Measurements from ENCODE around the gene CLEC10A.
A peak's percentile ranks its signal among the peaks of the same experiment; 100 is the strongest.
"Not testable (repeated sequence)": the region's sequence is repeated elsewhere in the genome, so short reads cannot be mapped to it uniquely, and the experiment has no call there.

The CLEC10A gene

DNA sequence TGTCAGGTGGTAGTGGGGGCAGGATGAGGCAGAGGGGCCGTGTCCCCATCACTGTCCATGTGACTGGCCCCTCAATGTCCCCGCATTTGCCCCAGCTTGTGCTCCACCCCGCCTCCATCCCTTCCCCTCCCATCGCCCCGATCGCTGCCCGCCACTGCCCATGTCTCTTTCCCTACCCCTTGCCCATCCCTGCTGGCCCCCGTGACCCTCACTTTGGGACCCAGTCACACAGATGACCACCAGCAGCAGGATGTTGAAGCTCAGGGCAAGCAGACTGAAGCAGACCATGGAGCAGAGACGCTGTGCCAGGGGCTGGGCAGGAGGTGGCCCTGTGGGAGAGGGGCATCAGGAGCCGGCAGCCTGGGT is 28.5 kb upstream of the CLEC10A start:
- no peak for DNase-seq (ENCODE audit: low read depth, low spot score)

DNA sequence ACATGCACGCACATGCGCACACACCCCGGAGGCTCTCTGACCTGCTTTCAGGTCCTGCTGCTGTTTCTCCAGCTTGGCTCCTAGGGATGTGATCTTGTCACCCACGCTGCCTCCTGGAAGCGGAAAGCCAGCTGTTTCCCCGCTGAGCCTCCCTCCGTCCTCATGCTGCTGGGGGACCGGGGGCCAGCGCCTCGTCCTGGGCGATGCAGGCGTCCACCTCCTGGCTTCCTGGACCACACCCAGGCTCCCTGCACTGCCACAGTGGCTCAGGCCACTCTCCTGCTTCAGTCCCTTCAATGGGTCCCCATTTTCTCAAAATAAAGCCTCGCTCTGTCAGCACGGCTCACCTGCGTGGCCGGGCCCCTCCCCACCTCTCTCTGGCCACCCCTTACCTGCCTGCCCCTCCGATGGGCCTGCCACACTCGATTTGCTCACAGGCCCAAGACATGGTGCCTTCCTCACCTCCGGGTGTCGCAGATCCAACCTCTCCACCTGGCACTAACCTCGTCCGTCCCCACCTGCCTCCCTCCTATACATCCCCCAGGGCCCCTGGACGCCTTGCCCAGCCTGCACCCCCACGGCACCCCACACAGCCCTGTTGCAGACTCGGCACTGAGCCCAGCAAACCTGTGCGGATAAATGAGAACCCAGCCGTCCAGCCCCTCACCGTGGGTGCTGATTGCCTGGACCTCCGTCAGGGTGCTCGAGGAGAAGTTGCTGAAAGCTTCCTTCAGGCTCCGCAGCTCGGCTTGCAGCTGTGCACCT is 27.9 kb upstream of the CLEC10A start:
- no peak for DNase-seq (ENCODE audit: low read depth, low spot score)

DNA sequence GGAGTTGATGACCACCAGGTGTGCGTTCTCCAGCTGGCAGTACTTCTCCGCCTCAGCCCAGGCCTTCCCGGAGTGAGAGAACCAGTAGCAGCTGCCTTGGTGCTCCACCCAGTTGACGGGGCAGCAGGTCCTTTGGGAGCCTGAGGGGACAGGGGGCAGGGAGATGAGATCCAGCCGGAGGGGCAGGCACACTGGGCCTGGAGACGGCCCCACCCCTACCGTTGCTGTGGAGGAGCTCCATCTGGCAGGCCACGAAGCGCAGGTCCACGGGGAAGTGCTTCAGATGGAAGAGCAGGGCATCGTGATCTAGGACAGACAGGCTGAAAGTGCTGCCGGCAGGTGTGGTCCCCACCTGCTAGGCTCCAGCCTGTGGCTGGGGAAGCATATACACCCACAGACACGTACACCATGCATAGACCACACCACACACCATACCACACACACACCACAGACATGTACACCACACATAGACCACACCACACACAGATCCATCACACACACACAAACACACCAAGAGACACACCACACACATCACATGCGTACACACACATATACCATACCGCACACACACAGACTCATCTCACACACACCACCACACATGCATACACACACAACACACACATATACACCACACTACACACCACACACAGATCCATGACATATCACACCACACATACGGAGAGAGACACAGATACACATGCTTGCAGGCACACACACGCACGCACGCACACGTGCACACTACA is 27.1 kb upstream of the CLEC10A start:
- no peak for DNase-seq (ENCODE audit: low read depth, low spot score)

DNA sequence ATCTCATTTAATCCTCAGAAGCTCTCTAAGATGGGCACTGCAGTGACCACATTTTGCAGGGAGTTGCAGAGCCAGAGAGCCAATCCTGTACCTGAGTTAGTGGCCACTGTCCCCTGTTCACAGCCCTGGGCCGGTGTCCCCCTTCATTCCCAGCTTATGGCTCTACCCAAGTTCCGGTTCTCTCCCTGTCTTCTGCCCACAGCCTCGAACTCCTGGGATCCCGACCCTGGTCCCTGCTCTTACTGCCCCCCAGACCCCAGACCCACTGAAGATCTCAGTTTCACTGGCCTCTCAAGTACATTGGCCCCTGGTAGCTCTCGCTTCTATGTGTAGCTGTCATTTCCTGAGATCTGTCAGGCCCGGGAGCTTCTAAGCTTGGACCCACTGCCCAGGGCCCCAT is 22.4 kb upstream of the CLEC10A start:
- DNase-seq (ENCODE audit: low read depth, low spot score), result no peak

DNA sequence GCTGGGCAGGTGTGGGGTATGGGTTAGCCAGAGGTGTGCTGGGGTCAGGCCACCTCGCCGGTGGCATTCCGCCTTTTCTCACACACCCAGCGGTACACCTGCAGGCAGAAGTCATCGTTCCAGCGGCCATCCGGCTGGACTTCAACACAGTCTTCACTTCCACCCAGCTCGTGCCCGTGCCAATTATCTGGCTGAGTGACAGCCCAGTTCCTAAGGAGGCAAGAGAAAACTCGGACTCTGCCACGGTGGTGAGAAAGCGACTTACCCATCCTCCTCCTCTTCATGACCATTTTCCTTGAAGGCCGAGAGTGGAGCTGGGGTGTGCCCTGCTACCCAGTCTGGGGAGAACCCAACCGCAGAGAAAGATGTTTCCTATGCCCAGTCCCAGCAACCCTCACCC is 21.5 kb upstream of the CLEC10A start:
- DNase-seq (ENCODE audit: low read depth, low spot score), result no peak

DNA sequence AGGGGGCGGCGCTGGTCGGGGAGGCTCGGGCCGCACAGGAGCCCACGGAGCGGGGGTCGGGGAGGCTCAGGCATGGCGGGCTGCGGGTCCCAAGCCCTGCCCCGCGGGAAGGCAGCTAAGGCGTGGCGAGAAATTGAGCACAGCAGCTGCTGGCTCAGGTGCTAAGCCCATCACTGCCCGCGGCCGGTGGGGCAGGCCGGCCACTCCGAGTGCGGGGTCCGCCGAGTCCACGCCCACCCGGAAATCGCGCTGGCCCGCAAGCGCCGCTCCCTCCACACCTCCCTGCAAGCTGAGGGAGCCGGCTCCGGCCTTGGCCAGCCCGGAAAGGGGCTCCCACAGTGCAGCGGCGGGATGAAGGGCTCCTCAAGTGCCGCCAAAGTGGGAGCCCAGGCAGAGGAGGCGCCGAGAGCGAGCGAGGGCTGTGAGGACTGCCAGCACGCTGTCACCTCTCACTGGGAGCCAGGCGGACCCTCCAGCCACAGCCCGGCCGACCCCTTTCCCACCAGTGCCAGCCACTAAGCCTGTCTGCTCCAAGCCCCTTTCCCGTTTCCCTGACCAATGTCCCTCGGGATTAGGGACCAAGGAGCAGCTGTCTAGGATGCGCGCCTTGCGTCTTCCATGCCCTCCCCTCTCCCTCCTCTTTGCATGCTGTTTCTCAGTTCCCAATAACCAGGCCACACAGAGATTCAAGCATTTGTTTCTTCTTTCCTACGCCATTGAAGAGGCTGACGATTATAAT is 20.8 kb upstream of the CLEC10A start:
- DNase-seq (ENCODE audit: low read depth, low spot score), result not testable (repeated sequence)

DNA sequence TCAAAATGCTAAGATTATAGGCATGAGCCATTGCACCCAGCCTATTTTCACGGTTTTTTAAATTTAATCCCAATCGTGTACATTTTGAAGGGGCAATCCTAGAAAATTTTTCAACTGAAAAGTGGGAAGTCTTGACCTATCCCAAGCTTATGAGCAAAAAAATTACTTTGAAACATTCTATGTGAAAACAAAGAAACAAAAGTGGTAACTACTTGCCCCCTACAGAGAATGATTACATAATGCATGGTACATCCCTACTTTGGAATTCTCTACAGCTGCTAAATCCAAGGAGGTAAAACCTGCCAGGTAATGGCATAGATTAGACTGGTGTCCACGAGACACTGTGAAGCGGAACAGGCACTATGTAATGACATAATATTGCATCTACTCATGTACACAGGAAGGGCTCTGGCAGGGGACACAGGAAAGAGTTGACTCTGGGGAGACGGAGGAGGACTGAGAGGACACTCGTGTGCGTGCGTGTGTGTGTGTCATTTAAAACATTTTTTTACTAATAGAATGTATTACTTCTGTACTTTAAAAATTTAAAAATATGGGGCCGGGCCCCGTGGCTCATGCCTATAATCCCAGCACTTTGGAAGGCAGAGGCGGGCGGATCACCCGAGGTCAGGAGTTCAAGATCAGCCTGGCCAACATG is 18.9 kb upstream of the CLEC10A start:
- no peak for DNase-seq (ENCODE audit: low read depth, low spot score)

DNA sequence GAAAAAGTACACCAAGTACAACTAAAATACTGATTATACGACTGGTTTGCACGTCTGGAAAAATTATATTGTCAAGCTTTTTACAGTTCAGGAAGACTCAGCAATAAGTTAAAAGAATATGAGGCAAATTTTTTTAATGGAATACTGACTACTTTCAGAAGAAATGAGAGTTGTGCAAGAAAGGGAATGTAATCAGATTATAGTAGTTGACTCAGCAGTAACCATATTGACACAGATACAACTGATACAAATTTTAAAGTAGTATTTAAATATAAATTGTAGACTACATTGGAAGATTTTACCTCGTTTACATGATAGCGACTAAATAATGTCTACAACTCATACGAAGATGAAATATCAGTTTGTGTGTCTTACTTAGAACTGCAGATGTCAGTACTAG is 17.9 kb upstream of the CLEC10A start:
- no peak for DNase-seq (ENCODE audit: low read depth, low spot score)

DNA sequence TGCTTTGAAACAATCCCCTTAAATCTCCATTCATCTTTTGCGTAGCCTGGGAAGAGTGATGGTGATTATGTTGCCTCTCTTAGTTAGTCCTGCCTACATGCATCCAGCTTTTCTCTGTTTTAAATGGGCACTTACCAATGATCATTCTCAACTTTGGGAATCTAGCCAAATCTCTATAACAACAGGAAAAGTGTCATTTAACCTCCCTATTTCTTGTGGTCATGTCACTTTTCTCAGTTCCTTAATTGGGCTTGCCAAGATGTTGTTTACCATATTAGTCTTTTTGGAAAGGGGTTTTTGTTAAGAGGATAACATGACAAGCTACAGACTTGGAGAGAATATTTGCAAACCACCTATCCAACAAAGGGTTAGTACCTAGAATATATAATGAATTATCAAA is 15.6 kb upstream of the CLEC10A start:
- DNase-seq (ENCODE audit: low read depth, low spot score), result no peak

DNA sequence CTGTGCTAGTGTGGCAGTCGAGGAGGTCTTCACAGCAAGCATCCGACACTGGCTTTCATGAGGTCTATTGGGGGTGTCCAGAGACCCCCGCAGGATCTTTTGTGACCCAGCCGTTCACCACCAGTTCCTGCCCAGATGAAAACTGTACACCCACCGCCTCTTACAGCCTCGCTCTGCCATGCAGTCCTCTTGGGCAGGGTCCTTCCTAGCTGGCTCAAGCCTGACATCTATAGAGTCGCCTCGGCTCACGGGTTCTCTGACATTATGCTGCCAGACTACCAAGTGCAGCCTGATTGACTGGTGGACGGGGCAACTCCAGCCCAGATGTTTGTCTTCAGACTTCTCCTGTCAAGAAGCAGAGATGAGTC is 14.6 kb upstream of the CLEC10A start:
- DNase-seq (ENCODE audit: low read depth, low spot score), result no peak

DNA sequence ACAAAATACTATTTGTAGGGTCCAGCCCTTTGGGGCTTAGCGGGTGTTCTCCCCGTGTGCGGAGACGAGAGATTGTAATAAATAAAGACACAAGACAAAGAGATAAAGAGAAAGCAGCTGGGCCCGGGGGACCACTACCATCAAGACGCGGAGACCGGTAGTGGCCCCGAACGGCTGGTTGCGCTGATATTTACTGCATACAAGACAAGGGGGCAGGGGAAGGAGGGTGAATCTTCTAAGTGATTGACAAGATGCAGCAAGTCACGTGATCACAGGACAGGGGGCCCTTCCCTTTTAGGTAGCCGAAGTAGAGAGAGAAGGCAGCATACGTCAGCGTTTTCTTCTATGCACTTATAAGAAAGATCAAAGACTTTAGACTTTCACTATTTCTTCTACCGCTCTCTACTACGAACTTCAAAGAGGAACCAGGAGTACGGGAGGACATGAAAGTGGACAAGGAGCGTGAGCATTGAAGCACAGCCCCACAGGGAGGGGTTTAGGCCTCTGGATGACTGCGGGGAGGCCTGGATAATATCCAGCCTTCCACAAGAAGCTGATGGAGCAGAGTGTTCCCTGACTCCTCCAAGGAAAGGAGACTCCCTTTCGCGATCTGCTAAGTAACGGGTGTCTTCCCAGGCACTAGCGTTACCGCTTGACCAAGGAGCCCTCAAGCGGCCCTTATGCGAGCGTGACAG is 11.4 kb upstream of the CLEC10A start:
- peak; percentile 29 for DNase-seq (ENCODE audit: low read depth, low spot score)

DNA sequence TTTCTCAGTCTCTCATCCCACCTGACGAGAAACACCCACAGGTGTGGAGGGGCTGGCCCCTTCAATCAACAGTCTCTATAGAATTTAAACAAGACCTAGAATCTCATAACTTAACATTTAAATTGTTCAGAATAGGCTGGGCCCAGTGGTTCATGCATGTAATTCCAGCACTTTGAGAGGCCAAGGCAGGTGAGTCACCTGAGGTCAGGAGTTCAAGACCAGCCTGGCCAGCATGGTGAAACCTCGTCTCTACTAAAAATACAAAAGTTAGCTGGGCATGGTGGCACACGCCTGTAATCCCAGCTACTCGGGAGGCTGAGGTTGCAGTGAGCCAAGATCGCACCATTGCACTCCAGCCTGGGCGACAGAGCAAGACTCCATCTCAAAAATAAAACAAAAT is 9.5 kb upstream of the CLEC10A start:
- not testable (repeated sequence) for DNase-seq (ENCODE audit: low read depth, low spot score)

DNA sequence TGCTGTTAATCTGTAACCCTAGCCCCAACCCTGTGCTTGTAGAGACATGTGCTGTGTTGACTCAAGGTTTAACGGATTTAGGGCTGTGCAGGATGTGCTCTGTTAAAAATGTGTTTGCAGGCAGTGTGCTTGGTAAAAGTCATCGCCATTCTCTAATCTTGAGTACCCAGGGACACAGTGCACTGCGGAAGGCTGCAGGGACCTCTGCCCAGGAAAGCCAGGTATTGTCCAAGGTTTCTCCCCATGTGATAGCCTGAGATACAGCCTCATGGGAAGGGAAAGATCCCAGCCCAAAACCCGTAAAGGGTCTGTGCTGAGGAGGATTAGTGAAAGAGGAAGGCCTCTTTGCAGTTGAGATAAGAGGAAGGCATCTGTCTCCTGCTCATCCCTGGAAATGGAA is 8.4 kb upstream of the CLEC10A start:
- DNase-seq (ENCODE audit: low read depth, low spot score), result not testable (repeated sequence)

DNA sequence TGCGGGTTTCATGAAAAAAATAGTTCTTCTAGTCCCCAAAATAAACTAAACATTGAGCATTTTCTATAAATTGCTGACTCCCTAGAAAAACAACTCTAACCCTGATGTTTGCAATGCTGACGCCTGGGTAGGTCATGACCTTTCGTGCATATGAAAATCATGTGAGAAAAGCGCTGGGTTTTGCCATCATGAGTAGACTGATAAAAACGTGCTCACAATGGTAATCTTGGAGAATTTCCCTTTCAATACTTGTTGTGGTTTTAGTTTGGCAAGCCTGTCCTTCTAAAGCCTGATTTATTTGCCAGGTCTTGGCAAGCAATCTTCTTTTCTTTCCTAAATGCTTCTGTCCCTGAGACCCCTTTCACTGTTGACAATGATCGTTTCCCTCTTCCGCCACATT is 4.0 kb upstream of the CLEC10A start:
- no peak for DNase-seq (ENCODE audit: low read depth, low spot score)

DNA sequence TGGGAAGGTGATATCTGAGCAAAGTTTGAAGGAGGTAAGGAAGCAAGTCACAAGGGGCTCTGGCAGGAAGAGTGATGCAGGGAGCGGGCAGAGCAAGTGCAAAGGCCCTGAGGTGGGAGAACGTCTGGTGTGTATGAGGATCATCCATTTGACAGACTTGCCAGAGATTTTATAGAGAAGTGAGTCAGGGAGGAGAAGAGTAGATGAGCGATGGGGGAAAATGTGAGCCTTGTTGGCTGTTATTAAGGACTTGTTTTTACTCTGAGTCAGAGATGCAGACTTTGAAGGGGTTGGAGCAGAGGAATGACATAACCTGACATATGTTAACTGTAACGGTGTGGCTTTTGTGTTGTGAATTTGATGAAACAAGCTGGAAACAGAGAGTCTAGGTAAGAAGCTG is 3.5 kb upstream of the CLEC10A start:
- no peak for DNase-seq (ENCODE audit: low read depth, low spot score)

DNA sequence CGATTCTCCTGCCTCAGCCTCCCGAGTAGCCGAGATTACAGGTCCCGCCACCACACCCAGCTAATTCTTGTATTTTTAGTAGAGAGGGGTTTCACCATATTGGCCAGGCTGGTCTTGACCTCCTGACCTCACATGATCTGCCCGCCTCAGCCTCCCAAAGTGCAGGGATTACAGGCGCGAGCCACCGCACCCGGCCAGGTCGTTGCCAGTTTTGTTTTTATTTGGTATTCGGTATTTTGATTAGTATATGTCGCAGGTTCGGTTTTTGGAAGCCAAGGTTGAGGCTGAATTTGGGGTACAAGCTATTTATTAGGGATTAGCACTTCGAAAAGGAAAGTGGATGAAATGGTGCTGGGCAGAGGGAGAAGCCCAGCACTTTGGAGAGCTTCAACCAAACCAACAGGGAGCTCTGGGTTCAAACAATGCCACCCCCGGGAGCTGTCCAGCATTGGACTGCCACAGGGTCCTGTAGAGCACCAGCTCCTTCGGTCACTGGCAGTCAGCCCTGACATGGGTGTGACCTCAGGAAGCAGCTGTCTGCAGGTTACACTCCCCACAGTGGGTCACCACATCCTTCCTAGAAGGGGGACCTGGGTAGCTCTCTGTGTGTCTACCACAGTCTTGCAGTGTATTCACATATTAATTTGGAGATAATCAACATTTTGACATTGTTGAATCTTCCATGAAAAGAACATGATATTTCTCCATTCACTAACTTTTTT is 1.5 kb upstream of the CLEC10A start:
- DNase-seq (ENCODE audit: low read depth, low spot score), result no peak

DNA sequence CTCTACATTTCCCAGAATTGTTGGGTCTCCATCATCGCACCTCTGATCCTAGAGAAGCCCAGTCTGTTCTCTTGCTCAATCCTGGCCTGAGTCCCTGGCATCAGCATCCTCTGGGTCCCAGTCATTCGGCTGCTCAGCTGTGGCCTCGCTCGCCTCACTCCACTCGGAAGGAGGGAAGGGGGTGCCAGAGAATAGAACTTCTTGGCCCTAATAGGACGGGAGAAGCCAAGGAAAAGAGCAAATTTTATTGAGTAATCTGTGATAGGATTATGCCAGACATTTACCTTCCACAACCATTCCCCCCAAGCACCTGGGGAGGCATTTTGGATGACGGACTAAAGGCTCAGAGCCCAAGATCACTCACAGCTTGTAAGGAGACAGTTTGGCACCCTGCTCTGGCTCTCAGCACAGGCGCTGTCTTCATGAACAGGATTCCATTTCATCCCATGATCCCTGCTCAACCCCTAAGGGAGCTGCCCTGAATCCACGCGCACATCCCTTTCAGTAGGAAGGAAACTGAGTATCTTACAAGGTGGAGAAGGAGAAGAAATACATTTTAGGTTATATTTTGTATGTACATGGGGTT is 498 bp upstream of the CLEC10A start:
- DNase-seq (ENCODE audit: low read depth, low spot score), result no peak

DNA sequence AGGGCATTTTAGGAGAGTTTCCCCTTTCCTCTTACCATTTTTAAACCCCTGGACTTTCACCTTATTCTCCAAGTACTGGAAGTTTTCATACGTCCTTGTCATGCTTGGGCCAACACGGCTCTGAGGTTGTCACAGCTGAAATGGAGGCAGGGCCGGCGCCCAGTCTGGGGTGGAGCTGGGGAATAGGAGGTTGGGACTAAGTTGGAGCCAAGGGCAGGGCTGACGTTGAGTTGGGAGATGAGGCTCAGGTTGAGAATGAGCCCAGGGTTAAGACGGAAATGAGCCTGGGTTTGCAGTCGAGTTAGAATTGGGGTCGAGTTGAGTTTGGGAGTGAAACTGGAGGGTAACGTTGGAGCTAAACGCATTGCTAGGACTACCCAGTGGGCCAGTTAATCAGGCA is 1.3 kb downstream of the CLEC10A start:
- no peak for DNase-seq (ENCODE audit: low read depth, low spot score)

DNA sequence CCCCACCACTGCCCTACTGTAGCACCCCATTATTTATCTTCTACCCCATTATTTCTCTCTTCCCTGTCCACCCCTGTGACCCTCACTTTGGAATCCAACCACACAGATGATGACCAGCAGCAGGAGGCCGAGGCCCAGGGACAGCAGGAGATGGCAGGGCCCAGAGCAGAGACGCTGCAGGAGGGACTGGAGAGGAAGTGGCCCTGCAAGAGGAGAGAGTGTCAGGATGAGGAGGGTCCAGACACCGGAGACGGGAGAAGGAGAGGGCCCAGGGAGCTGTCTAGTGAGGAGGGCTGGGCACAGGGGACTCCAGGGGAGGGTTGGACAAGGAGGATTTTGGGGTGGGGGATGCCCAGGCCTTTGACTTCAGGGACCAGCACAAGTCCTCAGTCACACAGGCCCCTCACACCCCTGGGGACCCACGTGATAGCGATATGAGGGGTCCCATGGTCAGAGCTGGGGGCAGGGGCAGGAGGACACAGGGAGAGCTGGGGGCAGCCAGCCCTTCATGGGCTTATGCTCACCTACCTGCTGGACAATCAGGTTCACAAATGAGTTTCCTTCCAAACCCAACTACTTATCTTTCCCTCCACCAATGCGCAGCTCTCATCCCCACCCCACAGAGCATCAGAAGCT is 2.0 kb downstream of the CLEC10A start:
- DNase-seq (ENCODE audit: low read depth, low spot score), result no peak

DNA sequence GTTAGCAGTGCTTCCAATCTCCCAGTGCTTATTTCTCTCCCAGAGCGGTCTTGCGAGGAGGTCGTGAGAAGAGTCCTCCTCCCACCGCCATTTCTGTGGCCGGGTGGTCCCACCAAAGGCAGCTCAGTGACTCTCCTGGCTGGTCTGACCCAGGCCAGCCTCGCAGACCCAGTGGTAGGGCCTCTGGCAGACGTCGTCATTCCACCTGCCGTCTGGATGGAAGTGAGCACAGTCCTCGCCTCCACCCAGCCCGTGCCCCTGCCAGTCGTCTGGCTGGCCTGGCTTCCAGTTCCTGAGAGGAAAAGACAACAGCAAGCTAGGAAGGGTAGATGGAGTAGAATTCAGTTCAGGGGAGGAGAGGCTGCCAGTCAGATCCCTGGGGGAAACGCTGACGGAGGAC is 5.1 kb downstream of the CLEC10A start:
- no peak for DNase-seq (ENCODE audit: low read depth, low spot score)
